Mucosa of descending colon (tissue), 3 donors: ENCODE data around the gene FBXL13. TPM values are rescaled to one million over a fixed set of nuclear protein-coding genes. Genes with fewer than 3 reads are reported as not detected.
"Not testable (repeated sequence)": the region's sequence is repeated elsewhere in the genome, so short reads cannot be mapped to it uniquely, and the experiment has no call there.

Experiments
- ATAC-seq: fragments of 200-7000 bp; cut with Tn5 transposase; one replicate; pipeline ENCODE4 v1.9.1; 2020; ENCODE audit warnings: mild to moderate bottlenecking, moderate library complexity
- DNase-seq, 3 donors: peaks; one replicate each; pipeline ENCODE4 v3.0.0-alpha.2; 2020
- H3K36me3 ChIP-seq: fragments of 200-600 bp; one replicate; pipeline ENCODE4 v1.8.0; 2021; ENCODE audit warnings: low read depth, mild to moderate bottlenecking
- H3K4me1 ChIP-seq: fragments of 200-600 bp; one replicate; pipeline ENCODE4 v1.8.0; 2021; ENCODE audit warnings: low read depth, mild to moderate bottlenecking
- H3K4me3 ChIP-seq: fragments of 200-600 bp; one replicate; pipeline ENCODE4 v1.8.0; 2021; ENCODE audit warnings: mild to moderate bottlenecking
- H3K9me3 ChIP-seq: fragments of 200-600 bp; one replicate; pipeline ENCODE4 v1.8.0; 2021; ENCODE audit warnings: mild to moderate bottlenecking
- intact Hi-C, 2 donors: fragments of 100-400 bp; cut with DNase I in 1 of 2; cut with micrococcal nuclease in 1 of 2; formaldehyde crosslinking; loops; one replicate each; pipeline versions ENCODE4 v1.11.0 to v1.11.1; 2022; cut with DNase I, micrococcal nuclease
- total RNA-seq, 3 donors: library from RNA; stranded (reverse); fragmentation: NEBNext Ultra II Directional in 2 of 3; extraction: Animal tissue kit (Norgen Biotek cat#: 25700) in 2 of 3; gene quantifications; one replicate each; pipeline versions ENCODE4 v1.2.1 to v1.2.4, GENCODE V29; 2021 to 2023
- TF ChIP-seq, protein P1 (sequence below): fragments of 200-600 bp; IDR thresholded peaks from one replicate; pipeline ENCODE4 v1.8.0; 2022; ENCODE audit warnings: antibody characterized with exemption, mild to moderate bottlenecking
- donor health status: DM: no; HTN: no; CAD: no; lungs with moderate emphysema.
- donor health status: DM: no; HTN: no; CAD: no.
- donor health status: DM: no; HTN: yes; CAD: no.

The FBXL13 gene
- total RNA-seq, 3 donors from 2014 or later, result 0.65 to 1.8 (median 0.78) TPM

- TF ChIP-seq, protein P1, sequence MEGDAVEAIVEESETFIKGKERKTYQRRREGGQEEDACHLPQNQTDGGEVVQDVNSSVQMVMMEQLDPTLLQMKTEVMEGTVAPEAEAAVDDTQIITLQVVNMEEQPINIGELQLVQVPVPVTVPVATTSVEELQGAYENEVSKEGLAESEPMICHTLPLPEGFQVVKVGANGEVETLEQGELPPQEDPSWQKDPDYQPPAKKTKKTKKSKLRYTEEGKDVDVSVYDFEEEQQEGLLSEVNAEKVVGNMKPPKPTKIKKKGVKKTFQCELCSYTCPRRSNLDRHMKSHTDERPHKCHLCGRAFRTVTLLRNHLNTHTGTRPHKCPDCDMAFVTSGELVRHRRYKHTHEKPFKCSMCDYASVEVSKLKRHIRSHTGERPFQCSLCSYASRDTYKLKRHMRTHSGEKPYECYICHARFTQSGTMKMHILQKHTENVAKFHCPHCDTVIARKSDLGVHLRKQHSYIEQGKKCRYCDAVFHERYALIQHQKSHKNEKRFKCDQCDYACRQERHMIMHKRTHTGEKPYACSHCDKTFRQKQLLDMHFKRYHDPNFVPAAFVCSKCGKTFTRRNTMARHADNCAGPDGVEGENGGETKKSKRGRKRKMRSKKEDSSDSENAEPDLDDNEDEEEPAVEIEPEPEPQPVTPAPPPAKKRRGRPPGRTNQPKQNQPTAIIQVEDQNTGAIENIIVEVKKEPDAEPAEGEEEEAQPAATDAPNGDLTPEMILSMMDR, result no peak
- ATAC-seq (peak; percentile 96), DNase-seq (no peak)
- Histone ChIP-seq H3K36me3 (no peaks in the 10 kb centered on the region), H3K9me3 (no peaks in the 10 kb centered on the region), H3K4me1 (no peaks in the 10 kb centered on the region), H3K4me3 (no peak overlapping the region)
- intact Hi-C loops, result no loop called here
Observed at GRCh38 chr7:102982235-102982634, 92.4 kb downstream of the FBXL13 start.

GRCh38 chr7:102981451-102981850 is 93.1 kb downstream of the FBXL13 start:
- Histone ChIP-seq H3K36me3 (no peaks in the 10 kb centered on the region), H3K4me1 (no peaks in the 10 kb centered on the region), H3K9me3 (no peaks in the 10 kb centered on the region), H3K4me3 (no peak overlapping the region)
- TF ChIP-seq, protein P1, result no peak
- DNase-seq (no peak), ATAC-seq (no peak)
- intact Hi-C loops, result no loop called here

DNA sequence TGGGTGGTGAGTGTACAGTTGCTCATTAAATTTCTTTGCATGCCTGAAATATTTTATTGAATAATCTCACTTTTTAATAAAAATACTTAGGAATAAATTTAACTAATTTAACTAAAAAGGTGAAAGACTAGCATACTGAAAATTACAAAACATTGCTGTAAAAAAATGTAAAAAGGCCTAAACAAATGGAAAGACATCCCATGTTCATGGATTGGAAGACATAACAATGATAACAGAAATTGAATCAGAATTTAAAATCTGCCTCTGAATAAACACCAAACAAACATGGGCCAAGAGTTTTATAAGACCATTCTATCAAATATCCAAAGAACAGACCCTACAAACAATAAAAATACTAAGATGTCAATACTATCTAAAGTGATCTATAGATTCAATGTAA is 94.9 kb downstream of the FBXL13 start:
- Histone ChIP-seq H3K9me3 (no peaks in the 10 kb centered on the region), H3K36me3 (no peaks in the 10 kb centered on the region), H3K4me1 (no peaks in the 10 kb centered on the region), H3K4me3 (no peak overlapping the region)
- no peak for ATAC-seq
- intact Hi-C loops, result no loop called here
- DNase-seq, result no peak
- TF ChIP-seq, protein P1, result no peak

- DNase-seq, result no peak
- H3K36me3 ChIP-seq, result no peaks in the 10 kb centered on the region
- no peak for ATAC-seq
- H3K9me3 ChIP-seq, result no peaks in the 10 kb centered on the region
- intact Hi-C loops, result no loop called here
- H3K4me1 ChIP-seq, result no peaks in the 10 kb centered on the region
- H3K4me3 ChIP-seq, result no peak overlapping the region
- TF ChIP-seq, protein P1, result no peak
Observed at GRCh38 chr7:102978284-102978683, 96.3 kb downstream of the FBXL13 start.

- H3K4me1 ChIP-seq, H3K4me3 ChIP-seq, intact Hi-C loops, ATAC-seq, H3K9me3 ChIP-seq, DNase-seq, H3K36me3 ChIP-seq: not testable (repeated sequence)
Observed at GRCh38 chr7:102977586-102977985, 97.0 kb downstream of the FBXL13 start.

GRCh38 chr7:102976493-102976892 is 98.1 kb downstream of the FBXL13 start:
- H3K4me1 ChIP-seq, result no peaks in the 10 kb centered on the region
- H3K4me3 ChIP-seq, result no peak overlapping the region
- no peaks in the 10 kb centered on the region for H3K9me3 ChIP-seq
- ATAC-seq (no peak), DNase-seq (no peak)
- TF ChIP-seq, protein P1, result no peak
- H3K36me3 ChIP-seq, result no peaks in the 10 kb centered on the region
- intact Hi-C loops, result no loop called here
